ENCODE measurements around the gene RGS4.

RGS4 gene

GRCh38 chr1:163069655-163070277, 605 bp downstream of the RGS4 start:
- H3K4me1 ChIP-seq = peaks cover 15% of the 10 kb centered on the region
- TF ChIP-seq CTCF (IDR thresholded peaks at IDR 0.05; ENCODE audit: low read depth, low read length) = no peak
- no peaks in the 10 kb centered on the region for H3K27me3 ChIP-seq
- H3K36me3 ChIP-seq = peaks cover 51% of the 10 kb centered on the region
- H3K4me3 ChIP-seq (ENCODE audit: low read depth, low read length) = peak overlapping the region; percentile 81
- no peaks in the 10 kb centered on the region for H3K9me3 ChIP-seq
- DNase-seq = no peak

GRCh38 chr1:163071405-163072255, 2.5 kb downstream of the RGS4 start:
- peaks cover 24% of the 10 kb centered on the region for H3K4me1 ChIP-seq
- peak; percentile 85 for TF ChIP-seq CTCF (IDR thresholded peaks at IDR 0.05; ENCODE audit: low read depth, low read length)
- peak overlapping the region; percentile 81 for H3K4me3 ChIP-seq (ENCODE audit: low read depth, low read length)
- no peaks in the 10 kb centered on the region for H3K27me3 ChIP-seq
- H3K9me3 ChIP-seq = no peaks in the 10 kb centered on the region
- H3K36me3 ChIP-seq = peaks cover 69% of the 10 kb centered on the region
- peak; percentile 82 for DNase-seq

GRCh38 chr1:163072658-163073057, 3.5 kb downstream of the RGS4 start:
- no peak for DNase-seq
- TF ChIP-seq CTCF (IDR thresholded peaks at IDR 0.05; ENCODE audit: low read depth, low read length) = no peak
- H3K36me3 ChIP-seq = peaks cover 79% of the 10 kb centered on the region

GRCh38 chr1:163074004-163074403, 4.8 kb downstream of the RGS4 start:
- DNase-seq = no peak
- Histone ChIP-seq H3K4me1 (peaks cover 31% of the 10 kb centered on the region), H3K9me3 (no peaks in the 10 kb centered on the region), H3K27me3 (no peaks in the 10 kb centered on the region), H3K4me3 (ENCODE audit: low read depth, low read length) (peak overlapping the region; percentile 81), H3K36me3 (peaks cover 79% of the 10 kb centered on the region)
- TF ChIP-seq CTCF (IDR thresholded peaks at IDR 0.05; ENCODE audit: low read depth, low read length) = no peak

More at GRCh38 chr1:163072658-163073057, 3.5 kb downstream of the RGS4 start:
- Histone ChIP-seq H3K27me3 (no peaks in the 10 kb centered on the region), H3K4me1 (peaks cover 31% of the 10 kb centered on the region), H3K4me3 (ENCODE audit: low read depth, low read length) (peak overlapping the region; percentile 81), H3K9me3 (no peaks in the 10 kb centered on the region)

GRCh38 chr1:163074716-163075284, 5.6 kb downstream of the RGS4 start:
- Histone ChIP-seq H3K36me3 (peaks cover 77% of the 10 kb centered on the region), H3K4me1 (peaks cover 31% of the 10 kb centered on the region), H3K27me3 (no peaks in the 10 kb centered on the region), H3K9me3 (no peaks in the 10 kb centered on the region), H3K4me3 (ENCODE audit: low read depth, low read length) (peak overlapping the region; percentile 81)
- TF ChIP-seq CTCF (IDR thresholded peaks at IDR 0.05; ENCODE audit: low read depth, low read length) = no peak
- DNase-seq = no peak

Measured in BE2C (cell line).